ENCODE measurements around the gene METTL21A.

DNA sequence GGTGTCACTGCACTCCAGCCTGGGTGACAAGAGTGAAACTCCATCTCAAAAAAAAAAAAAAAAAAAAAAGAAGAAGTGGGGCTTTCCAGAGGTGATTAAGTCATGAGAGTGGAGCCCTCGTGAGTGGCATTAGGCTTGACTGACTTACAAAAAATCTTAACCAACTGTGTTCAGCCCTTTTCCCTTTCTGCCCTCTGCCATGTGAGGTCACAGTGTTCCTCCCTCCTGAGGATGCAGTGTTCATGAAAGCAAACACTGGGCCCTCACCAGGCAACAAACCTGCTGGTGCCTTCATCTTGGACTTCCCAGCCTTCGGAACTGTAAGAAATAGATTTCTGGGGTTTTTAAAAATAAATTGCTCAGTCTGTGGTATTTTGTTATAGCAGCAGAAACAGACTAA, 37.0 kb upstream of the METTL21A start:
- no peak for TF ChIP-seq EZH2 (IDR thresholded peaks at IDR 0.05; ENCODE audit: insufficient read depth, poor library complexity, severe bottlenecking)
- TF ChIP-seq EZH2phosphoT487 (IDR thresholded peaks at IDR 0.05; ENCODE audit: insufficient read depth, low read depth): no peak
